Activated T-helper 2 cell treated with anti-CD3 and anti-CD28 coated beads, Interferon-gamma antibody, Interleukin-2, Interleukin-4, amounts not matched to agents 10 μg/mL and 5 μg/mL and 100 μg/mL, durations not matched to agents 14 hours and 24 hours and 36 hours (primary cell): ENCODE results near the gene METTL13. TPM values are rescaled to one million over a fixed set of nuclear protein-coding genes. Genes with fewer than 3 reads are reported as not detected.
"Not testable (repeated sequence)": the region's sequence is repeated elsewhere in the genome, so short reads cannot be mapped to it uniquely, and the experiment has no call there.

ENCODE experiments used
- DNase-seq: peaks from one replicate; pipeline ENCODE4 v3.0.0; 2021; ENCODE audit warnings: low spot score
- H3K27ac Mint-ChIP-seq: one replicate; pipeline ENCODE4 v1.8.0; 2021; ENCODE audit warnings: mixed read lengths
- H3K27me3 Mint-ChIP-seq: one replicate; pipeline ENCODE4 v1.8.0; 2021; ENCODE audit warnings: low read depth, mixed read lengths
- H3K36me3 Mint-ChIP-seq: one replicate; pipeline ENCODE4 v1.8.0; 2021; ENCODE audit warnings: low read depth, mixed read lengths
- H3K4me1 Mint-ChIP-seq: one replicate; pipeline ENCODE4 v1.8.0; 2021; ENCODE audit warnings: low read depth, mixed read lengths
- H3K4me3 Mint-ChIP-seq: one replicate; pipeline ENCODE4 v1.8.0; 2021; ENCODE audit warnings: low read depth, mild to moderate bottlenecking, moderate library complexity, mixed read lengths
- H3K9me3 Mint-ChIP-seq: one replicate; pipeline ENCODE4 v1.8.0; 2021; ENCODE audit warnings: mixed read lengths
- intact Hi-C: fragments of 100-400 bp; cut with micrococcal nuclease; formaldehyde crosslinking; loops from one replicate; pipeline ENCODE4 v1.15.1; 2023
- total RNA-seq: library from RNA; stranded (reverse); gene quantifications from 2 replicates; pipeline ENCODE4 v1.2.3, GENCODE V29; 2022

The METTL13 gene
- total RNA-seq, 1 donor from 2014 or later, result 50.0 TPM

GRCh38 chr1:171798311-171798710, 16.9 kb downstream of the METTL13 start:
- Mint-ChIP-seq H3K27ac (no peak overlapping the region), H3K4me1 (peaks cover 20% of the 10 kb centered on the region), H3K36me3 (peaks cover 53% of the 10 kb centered on the region), H3K4me3 (no peak overlapping the region), H3K9me3 (no peaks in the 10 kb centered on the region), H3K27me3 (no peaks in the 10 kb centered on the region)
- no peak for DNase-seq
- intact Hi-C loops, result no loop called here

DNA sequence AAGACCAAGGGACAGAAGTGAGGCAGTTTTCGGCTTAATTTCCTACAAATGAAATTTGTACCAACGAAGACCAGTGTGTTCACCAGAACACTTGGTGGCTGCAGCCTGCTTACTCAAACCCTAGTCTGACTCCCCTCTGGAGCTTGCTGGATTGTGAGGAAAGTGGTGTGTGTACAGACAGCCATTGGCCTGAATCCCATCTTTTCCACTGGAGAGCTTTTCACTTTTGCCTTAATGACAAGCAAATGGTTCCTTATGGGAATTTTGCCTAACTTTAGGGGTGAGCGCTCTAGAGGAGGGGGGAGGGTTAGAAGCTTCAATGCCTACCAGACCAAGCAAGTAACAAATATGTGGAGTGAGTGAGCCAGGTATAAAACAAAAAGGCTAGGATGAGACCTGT, 17.3 kb downstream of the METTL13 start:
- no peak overlapping the region for H3K4me3 Mint-ChIP-seq
- H3K36me3 Mint-ChIP-seq, result peaks cover 48% of the 10 kb centered on the region
- H3K9me3 Mint-ChIP-seq, result no peaks in the 10 kb centered on the region
- intact Hi-C loops, result no loop called here
- H3K4me1 Mint-ChIP-seq, result peaks cover 17% of the 10 kb centered on the region
- H3K27me3 Mint-ChIP-seq, result no peaks in the 10 kb centered on the region
- no peak overlapping the region for H3K27ac Mint-ChIP-seq
- DNase-seq, result no peak

GRCh38 chr1:171799166-171799565, 17.7 kb downstream of the METTL13 start:
- intact Hi-C loops, result no loop called here
- Mint-ChIP-seq H3K27ac (no peak overlapping the region), H3K27me3 (no peaks in the 10 kb centered on the region), H3K4me1 (peaks cover 13% of the 10 kb centered on the region), H3K36me3 (peaks cover 44% of the 10 kb centered on the region), H3K9me3 (no peaks in the 10 kb centered on the region), H3K4me3 (no peak overlapping the region)
- no peak for DNase-seq

DNA sequence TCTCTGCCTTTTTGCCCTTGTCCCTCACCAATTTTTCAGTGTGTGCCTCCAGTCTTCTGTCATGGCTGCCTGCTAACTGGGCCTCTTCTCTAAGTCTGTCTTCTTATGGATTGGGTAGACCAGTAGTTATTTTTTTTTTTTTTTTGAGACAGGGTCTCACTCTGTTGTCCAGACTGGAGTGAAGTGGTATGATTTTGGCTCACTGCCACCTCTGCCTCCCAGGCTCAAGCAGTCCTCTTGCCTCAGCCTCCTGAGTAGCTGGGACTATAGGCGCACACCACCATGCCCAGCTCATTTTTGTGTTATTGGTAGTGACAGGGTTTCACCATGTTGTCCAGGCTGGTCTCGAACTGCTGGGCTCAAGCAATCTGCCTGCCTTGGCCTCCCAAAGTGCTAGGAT, 18.2 kb downstream of the METTL13 start:
- H3K4me3 Mint-ChIP-seq, intact Hi-C loops, H3K27me3 Mint-ChIP-seq, DNase-seq, H3K4me1 Mint-ChIP-seq, H3K9me3 Mint-ChIP-seq: not testable (repeated sequence)
- Mint-ChIP-seq H3K27ac (peak overlapping the region; percentile 61), H3K36me3 (peaks cover 39% of the 10 kb centered on the region)

GRCh38 chr1:171800342-171800741, 18.9 kb downstream of the METTL13 start:
- H3K9me3 Mint-ChIP-seq, result no peaks in the 10 kb centered on the region
- no peak for DNase-seq
- H3K4me1 Mint-ChIP-seq, result peaks cover 6% of the 10 kb centered on the region
- no peak overlapping the region for H3K4me3 Mint-ChIP-seq
- H3K27me3 Mint-ChIP-seq, result no peaks in the 10 kb centered on the region
- intact Hi-C loops, result no loop called here
- no peak overlapping the region for H3K27ac Mint-ChIP-seq
- peaks cover 32% of the 10 kb centered on the region for H3K36me3 Mint-ChIP-seq

DNA sequence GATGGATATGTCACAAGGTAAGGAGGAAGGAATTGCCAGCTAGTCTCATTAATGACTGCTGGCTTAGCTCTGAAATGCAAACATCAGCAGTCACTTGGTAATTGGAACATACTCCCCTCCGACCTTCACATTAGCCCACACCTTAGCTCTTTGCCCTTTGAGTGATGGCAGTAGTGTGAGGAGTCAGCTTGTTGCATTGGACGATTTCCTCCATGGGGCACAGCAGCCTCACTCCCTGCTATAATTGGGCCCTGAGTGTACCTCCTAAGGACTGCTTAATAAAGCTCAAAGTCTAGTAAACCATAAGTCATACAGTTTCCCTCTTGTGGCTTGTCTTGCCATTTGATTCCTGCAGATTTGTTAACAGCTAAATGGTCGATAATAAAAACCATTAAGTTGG, 19.4 kb downstream of the METTL13 start:
- H3K4me1 Mint-ChIP-seq, result peaks cover 10% of the 10 kb centered on the region
- H3K9me3 Mint-ChIP-seq, result no peaks in the 10 kb centered on the region
- no peak overlapping the region for H3K27ac Mint-ChIP-seq
- H3K4me3 Mint-ChIP-seq, result no peak overlapping the region
- intact Hi-C loops, result loop anchor here (1.0 kb wide), 1 partner anchor 184 kb away; no protein-coding TSS in a partner anchor
- DNase-seq, result no peak
- peaks cover 27% of the 10 kb centered on the region for H3K36me3 Mint-ChIP-seq
- H3K27me3 Mint-ChIP-seq, result no peaks in the 10 kb centered on the region

DNA sequence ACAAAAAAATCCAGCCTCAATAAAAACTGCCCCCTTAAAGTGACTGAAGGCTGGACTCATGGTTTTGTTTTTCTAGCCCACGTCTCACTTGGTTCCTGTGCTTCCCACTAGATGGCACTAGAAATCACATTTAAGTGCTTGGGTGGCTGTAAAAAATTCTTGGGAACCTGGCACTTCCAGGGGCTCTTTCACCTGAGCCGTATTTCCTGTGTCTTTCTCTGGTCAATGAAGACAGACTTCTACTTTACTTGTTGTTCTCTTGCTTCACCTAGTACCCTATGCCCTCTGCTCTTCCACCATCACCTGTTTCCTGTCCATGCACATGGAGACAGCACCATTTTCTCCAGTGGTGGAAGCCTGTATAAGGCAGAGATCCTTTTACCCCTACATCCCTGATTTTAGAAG, 20.0 kb downstream of the METTL13 start:
- no peak overlapping the region for H3K27ac Mint-ChIP-seq
- H3K4me1 Mint-ChIP-seq, result peaks cover 10% of the 10 kb centered on the region
- no peaks in the 10 kb centered on the region for H3K9me3 Mint-ChIP-seq
- intact Hi-C loops, result loop anchor here (1.0 kb wide), 1 partner anchor 184 kb away; no protein-coding TSS in a partner anchor
- no peak for DNase-seq
- no peak overlapping the region for H3K4me3 Mint-ChIP-seq
- no peaks in the 10 kb centered on the region for H3K27me3 Mint-ChIP-seq
- H3K36me3 Mint-ChIP-seq, result peaks cover 21% of the 10 kb centered on the region

DNA sequence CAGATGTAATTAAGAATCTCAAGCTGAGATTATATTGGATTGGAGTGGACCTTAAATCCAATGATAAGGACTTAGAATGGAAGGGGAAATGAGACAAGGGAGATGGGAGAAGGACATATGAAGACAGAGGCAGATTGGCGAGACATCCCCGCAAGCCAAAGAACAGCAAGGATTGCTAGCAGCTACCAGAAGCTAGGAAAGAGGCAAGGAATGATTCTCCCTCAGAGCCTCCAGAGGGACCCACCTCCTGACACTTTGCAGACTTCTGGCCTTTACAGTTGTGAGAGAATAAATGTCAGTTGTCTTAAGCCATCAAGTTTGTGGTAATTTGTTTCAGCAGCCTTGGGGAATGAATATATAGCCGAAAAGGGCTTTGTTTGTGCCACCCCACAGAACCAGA, 20.7 kb downstream of the METTL13 start:
- Mint-ChIP-seq H3K4me3 (no peak overlapping the region), H3K4me1 (peaks cover 10% of the 10 kb centered on the region), H3K9me3 (no peaks in the 10 kb centered on the region), H3K27me3 (no peaks in the 10 kb centered on the region), H3K36me3 (peaks cover 14% of the 10 kb centered on the region), H3K27ac (no peak overlapping the region)
- intact Hi-C loops, result no loop called here
- no peak for DNase-seq

DNA sequence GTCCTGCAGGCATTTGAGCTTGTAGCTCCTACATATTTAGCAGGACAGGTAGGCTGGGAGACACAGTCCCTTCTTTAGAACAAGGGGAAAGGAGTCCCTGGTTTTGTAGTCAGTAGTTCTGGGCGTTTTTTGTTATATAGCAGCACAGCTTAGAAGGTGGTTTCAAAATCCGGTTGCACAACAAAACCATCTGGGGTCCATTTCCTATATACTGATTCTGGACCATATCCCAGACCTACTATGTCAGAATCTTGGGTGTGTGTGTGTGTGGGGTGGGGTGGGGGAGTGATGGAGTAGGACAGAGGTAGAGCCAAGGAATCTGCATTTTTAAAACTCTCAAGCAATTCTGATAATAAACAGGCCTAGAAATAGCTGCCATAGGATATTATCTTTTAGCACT, 21.6 kb downstream of the METTL13 start:
- peaks cover 10% of the 10 kb centered on the region for H3K4me1 Mint-ChIP-seq
- intact Hi-C loops, result no loop called here
- no peaks in the 10 kb centered on the region for H3K27me3 Mint-ChIP-seq
- H3K9me3 Mint-ChIP-seq, result no peaks in the 10 kb centered on the region
- H3K36me3 Mint-ChIP-seq, result peaks cover 7% of the 10 kb centered on the region
- DNase-seq, result no peak
- H3K4me3 Mint-ChIP-seq, result no peak overlapping the region
- H3K27ac Mint-ChIP-seq, result no peak overlapping the region

- Mint-ChIP-seq H3K4me1 (peaks cover 10% of the 10 kb centered on the region), H3K9me3 (no peaks in the 10 kb centered on the region), H3K4me3 (no peak overlapping the region), H3K36me3 (peaks cover 4% of the 10 kb centered on the region), H3K27ac (no peak overlapping the region), H3K27me3 (no peaks in the 10 kb centered on the region)
- no peak for DNase-seq
- intact Hi-C loops, result no loop called here
These were observed 22.1 kb downstream of the METTL13 start for GRCh38 chr1:171803461-171804022.

DNA sequence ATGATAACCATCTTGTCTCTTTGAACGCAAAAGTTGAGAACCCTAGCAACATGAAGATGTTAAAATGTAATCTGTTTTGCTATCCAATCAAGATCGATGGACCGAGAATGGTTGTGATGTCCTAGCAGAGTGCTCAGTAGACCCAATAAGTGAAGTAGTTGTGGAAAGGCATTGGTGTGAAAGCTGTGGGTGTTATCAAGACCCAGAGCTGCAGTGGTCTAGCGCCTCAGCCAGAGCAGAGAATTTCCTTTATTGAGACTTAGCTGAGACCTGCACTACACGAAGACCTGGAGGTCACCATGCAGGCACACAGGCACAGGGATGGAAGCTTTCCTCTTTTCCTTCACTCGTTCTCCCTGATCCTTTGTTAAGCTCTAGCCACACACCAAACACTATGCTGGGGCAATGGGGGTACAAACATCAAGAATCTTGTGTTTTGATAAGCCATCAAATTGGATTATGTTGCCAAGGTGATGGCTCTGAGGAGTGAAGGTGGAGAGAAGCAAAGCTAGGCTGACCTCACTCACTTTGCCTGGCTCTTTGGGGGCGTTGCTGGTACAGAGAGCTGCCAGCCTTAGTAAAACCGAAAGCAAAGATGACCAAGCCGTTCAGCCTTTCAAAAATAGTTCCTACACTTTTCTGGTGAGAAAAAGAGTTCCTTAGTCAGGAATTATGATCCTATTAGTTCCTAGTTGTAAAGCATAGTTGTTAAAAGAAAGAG, 24.1 kb downstream of the METTL13 start:
- Mint-ChIP-seq H3K27me3 (no peaks in the 10 kb centered on the region), H3K9me3 (no peaks in the 10 kb centered on the region), H3K4me1 (peaks cover 10% of the 10 kb centered on the region), H3K36me3 (no peaks in the 10 kb centered on the region), H3K4me3 (no peak overlapping the region), H3K27ac (no peak overlapping the region)
- intact Hi-C loops, result no loop called here
- DNase-seq, result no peak

DNA sequence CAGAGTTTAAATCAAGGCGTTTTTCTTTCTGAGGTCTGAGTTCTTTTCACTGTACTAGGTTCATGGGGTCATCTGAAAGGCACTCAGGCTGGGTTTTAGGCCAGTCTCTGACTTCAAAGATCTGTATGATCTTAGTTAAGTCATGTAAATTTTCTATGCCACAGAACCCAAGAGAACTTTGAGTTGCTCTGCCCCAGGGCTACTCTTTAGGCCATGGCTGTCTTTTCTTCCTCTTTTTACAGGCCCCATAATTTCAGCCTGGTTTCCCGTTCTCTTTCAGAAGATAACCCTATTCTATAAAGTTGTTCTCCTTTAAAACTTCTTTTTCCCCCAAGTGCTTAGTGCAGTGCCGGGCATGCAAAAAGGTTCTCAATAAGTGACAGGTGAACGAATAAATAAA, 26.1 kb downstream of the METTL13 start:
- no peaks in the 10 kb centered on the region for H3K36me3 Mint-ChIP-seq
- DNase-seq, result no peak
- intact Hi-C loops, result no loop called here
- no peaks in the 10 kb centered on the region for H3K9me3 Mint-ChIP-seq
- H3K27me3 Mint-ChIP-seq, result no peaks in the 10 kb centered on the region
- H3K4me1 Mint-ChIP-seq, result peaks cover 5% of the 10 kb centered on the region
- H3K4me3 Mint-ChIP-seq, result no peak overlapping the region
- no peak overlapping the region for H3K27ac Mint-ChIP-seq

- Mint-ChIP-seq H3K9me3 (no peaks in the 10 kb centered on the region), H3K27me3 (no peaks in the 10 kb centered on the region), H3K27ac (no peak overlapping the region), H3K36me3 (no peaks in the 10 kb centered on the region), H3K4me3 (no peak overlapping the region), H3K4me1 (peaks cover 7% of the 10 kb centered on the region)
- no peak for DNase-seq
- intact Hi-C loops, result no loop called here
These were observed 28.4 kb downstream of the METTL13 start for GRCh38 chr1:171809834-171810233.
